GM21390 (cell line): ENCODE results near the gene TOR1B.

ENCODE experiments used
- ATAC-seq: cut with Tn5 transposase; IDR thresholded peaks from one replicate; pipeline ENCODE4 v1.9.1; 2021; ENCODE audit not compliant: unreplicated experiment

TOR1B gene

DNA sequence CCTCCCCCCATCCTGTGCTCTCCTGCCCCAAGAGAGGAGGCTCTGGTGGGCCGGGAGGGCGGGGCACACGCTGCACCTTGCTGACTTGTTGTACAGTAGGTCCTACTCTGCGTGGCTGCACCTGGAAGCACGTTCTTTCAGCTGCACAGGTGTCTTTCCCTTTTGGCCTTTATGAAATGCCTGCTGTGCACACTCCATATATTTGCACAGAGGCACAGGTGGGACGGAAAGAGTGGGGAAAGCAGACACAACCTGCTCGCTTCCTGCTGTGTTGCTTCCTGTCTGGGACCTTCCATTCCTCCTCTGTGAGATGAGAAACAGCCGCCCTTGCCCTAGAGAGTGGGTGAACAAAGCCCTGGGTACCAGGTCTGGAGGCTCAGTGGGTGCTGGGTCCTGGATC is 37.0 kb downstream of the TOR1B start:
- ATAC-seq, result no peak

- no peak for ATAC-seq
Measured at GRCh38 chr9:129841071-129841470, 38.1 kb downstream of the TOR1B start.

DNA sequence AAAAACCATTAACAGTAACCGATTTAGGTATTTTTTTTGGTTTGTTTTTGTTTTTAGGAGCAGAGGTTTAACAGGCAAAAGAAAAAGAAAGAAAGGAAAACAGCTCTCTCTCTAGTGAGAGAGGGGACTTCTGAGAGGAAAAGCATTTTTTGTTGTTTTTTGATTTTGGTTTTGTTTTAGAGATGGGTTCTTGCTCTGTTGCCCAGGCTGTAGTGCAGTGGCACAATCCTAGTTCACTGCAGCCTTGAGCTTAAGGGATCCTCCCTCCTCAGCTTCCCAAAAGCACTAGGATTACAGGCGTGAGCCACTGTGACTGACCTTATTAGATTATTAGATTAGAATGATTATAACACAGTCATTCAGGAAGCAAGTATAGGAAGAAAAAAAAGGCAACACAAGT is 42.4 kb downstream of the TOR1B start:
- no peak for ATAC-seq

DNA sequence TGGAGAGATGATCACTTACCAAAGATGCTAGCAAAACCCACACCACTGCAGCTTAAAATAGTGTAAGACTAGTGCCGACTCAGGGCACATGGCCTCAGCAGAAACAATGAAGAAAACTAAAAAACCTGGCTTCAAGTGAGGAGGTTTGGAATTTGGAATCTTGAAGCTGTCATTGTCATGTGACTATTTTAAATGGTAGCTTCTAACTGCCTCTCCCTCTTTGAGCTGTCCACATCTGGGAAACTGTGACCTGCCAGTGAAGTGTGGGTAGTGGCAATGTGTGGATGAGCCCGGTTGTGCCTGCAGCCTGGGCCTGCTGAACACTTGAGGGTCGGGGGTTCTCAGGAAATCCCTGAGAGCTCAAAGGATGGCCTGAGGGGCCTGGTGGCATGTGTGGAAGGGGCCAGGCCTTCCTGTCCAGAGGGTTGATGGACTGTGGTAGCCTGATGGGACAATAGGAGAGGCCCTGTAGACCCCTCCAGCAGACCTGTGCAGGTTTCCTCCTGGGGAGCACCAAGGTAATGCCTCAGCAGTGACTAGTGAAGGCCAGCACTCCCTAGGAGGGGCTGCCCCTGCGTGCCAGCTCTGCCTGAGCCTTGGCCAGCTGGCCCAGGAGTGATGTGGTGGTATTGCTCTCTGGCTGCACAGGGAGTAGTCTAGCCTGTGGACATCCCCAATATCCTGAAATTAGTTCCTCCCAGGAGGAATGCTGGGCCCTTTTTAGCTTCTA is 45.9 kb downstream of the TOR1B start:
- no peak for ATAC-seq

DNA sequence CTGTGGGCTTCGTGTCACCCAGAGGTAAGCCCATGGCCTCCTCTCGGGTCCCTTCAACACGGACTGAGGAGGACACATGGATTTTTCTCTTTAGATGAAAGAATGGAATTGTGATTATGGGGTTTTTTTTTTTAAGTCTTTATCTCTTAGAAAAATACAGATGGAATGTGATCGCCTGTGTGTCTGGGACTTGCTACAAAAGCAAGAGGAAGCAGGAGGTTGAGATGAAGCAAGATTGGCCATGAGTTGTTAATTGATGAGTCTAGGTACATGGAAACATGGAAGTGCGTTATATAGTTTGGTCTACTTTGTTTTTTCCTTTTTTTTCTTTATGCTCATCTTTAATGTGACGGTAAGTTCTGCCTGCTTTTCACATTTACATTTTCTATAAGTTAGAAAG is 46.9 kb downstream of the TOR1B start:
- ATAC-seq, result no peak

GRCh38 chr9:129850821-129851550 is 48.0 kb downstream of the TOR1B start:
- no peak for ATAC-seq

DNA sequence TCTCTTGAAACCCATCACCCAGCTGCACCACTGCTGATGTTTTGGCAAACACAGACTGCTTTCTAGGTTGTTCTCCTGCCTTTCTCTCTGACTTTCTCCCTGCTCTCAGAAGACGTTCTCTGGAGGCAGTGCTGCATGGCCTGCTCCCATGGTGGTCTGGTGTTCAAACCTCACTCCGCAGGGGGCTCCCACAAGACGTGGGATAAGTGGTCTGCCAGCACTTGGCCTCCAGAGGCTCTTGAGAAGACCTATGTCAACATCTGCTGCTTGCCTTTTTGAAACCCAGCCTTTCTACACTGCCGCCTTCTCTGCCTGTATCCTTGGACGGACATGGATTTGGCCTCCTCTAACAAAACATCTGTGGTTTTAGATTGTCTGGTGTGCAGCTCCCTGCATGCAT is 48.8 kb downstream of the TOR1B start:
- ATAC-seq, result no peak

GRCh38 chr9:129852579-129852978 is 49.6 kb downstream of the TOR1B start:
- ATAC-seq, result no peak

- no peak for ATAC-seq
Measured at GRCh38 chr9:129853614-129854013, 50.6 kb downstream of the TOR1B start.

- ATAC-seq, result no peak
Measured at GRCh38 chr9:129854588-129855110, 51.7 kb downstream of the TOR1B start.

DNA sequence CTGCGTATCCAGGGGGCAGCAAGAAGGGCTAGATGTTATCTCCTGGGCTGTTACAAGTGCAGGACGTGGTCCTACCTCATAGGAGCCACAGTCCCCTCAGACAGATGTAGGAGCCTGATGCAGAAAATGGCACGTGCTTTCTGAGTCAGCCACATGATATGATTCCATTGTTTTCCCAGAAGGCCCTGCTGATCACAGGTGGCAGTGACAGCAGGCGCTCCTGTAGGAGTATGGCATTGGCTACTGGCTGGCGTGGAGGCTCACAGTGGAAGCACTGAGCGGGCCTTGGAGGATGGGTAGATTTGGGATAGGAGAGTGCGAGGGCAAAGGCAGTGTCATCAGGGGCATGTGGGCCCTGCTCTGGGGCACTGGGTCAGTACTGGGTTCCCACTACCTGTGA is 54.2 kb downstream of the TOR1B start:
- no peak for ATAC-seq

DNA sequence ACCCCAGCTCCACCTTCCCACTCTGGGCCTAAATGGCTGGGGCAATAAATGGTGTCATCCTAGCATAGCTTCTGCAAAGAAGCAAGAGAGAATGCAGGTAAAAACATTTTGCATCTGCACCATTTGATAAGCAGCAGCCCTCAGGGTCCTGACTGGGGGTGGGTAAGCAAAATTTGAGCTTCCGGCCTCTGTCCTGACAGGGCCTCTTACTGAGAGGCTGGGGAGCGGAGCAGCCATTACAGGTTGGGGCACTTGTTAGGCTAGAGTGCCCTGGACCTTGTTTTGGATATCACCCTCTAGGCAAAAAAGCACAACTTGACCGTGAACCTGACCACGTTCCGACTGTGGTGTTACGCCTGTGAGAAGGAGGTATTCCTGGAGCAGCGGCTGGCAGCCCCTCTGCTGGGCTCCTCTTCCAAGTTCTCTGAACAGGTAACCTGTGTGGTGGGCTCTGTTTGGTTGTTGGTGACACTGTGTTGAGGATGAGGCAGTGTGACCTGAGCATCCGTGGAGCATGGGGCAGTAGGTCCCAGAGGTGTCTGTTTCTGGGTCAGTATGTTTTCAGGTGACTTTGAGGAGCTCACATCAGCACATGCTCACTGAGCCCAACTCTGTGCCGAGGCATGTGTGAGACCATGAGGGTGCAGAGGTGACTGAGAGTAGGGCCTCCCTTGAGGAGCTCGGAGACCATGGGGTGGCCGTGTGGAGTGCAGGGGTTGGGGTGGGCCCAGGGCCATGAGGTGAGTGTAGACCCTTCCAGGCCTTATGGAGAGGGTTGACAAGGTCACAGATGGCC is 55.4 kb downstream of the TOR1B start:
- no peak for ATAC-seq
